CD14-positive monocyte (primary cell): ENCODE data around the gene PRR15. TPM values are rescaled to one million over a fixed set of nuclear protein-coding genes. Genes with fewer than 3 reads are reported as not detected.

Experiments
- DNase-seq, 3 donors: peaks; one replicate each; pipeline ENCODE4 v3.0.0-alpha.2; 2011 to 2022
- H2AFZ ChIP-seq: 2 replicates; pipeline ENCODE4 v1.6.0; 2012; ENCODE audit warnings: mild to moderate bottlenecking, low read depth, low read length, inconsistent platforms; ENCODE audit not compliant: insufficient read depth, poor library complexity, severe bottlenecking
- H3K27ac ChIP-seq, 2 donors: 1 replicate in 1 of 2; 2 replicates in 1 of 2; pipeline ENCODE4 v1.5.1; 2012 to 2013; ENCODE audit warnings: low read length in 2 of 2, control low read depth in 1 of 2, inconsistent platforms in 1 of 2, low read depth in 1 of 2, mild to moderate bottlenecking in 1 of 2
- H3K27me3 ChIP-seq, 2 donors: one replicate each; pipeline versions ENCODE4 v1.6.0 to v1.6.1; 2011 to 2013; ENCODE audit warnings: low read length in 2 of 2; ENCODE audit not compliant: control insufficient read depth in 2 of 2, insufficient read depth in 2 of 2
- H3K36me3 ChIP-seq, 2 donors: replicated peaks in 1 of 2; 1 replicate in 1 of 2; 2 replicates in 1 of 2; pipeline versions ENCODE4 v1.5.1 to v1.6.1; 2012 to 2013; ENCODE audit warnings: low read length in 2 of 2, control low read depth in 1 of 2, inconsistent platforms in 1 of 2, mild to moderate bottlenecking in 1 of 2; ENCODE audit not compliant: insufficient read depth in 2 of 2, control insufficient read depth in 1 of 2
- H3K4me1 ChIP-seq, 2 donors: 1 replicate in 1 of 2; 2 replicates in 1 of 2; pipeline versions ENCODE4 v1.5.1 to v1.6.1; 2012 to 2013; ENCODE audit warnings: low read length in 2 of 2, control low read depth in 1 of 2, inconsistent platforms in 1 of 2, mild to moderate bottlenecking in 1 of 2, moderate library complexity in 1 of 2; ENCODE audit not compliant: insufficient read depth in 2 of 2, control insufficient read depth in 1 of 2
- H3K4me2 ChIP-seq: replicated peaks from 2 replicates; pipeline ENCODE3; 2012; ENCODE audit warnings: low read length, moderate library complexity, mild to moderate bottlenecking; ENCODE audit not compliant: poor library complexity, severe bottlenecking; ENCODE audit errors: extremely low read depth
- H3K4me3 ChIP-seq, 3 experiments: fragments of 200-600 bp in 1 of 3; sonication (generic) in 1 of 3; replicated peaks in 1 of 3; 1 replicate in 2 of 3; 2 replicates in 1 of 3; pipeline ENCODE4 v1.5.1; 2011 to 2013; ENCODE audit warnings: low read length in 3 of 3, mild to moderate bottlenecking in 3 of 3, control low read depth in 2 of 3, low read depth in 2 of 3, inconsistent platforms in 1 of 3, moderate library complexity in 1 of 3
- H3K79me2 ChIP-seq: 2 replicates; pipeline ENCODE4 v1.6.0; 2012; ENCODE audit warnings: mild to moderate bottlenecking, control low read depth, inconsistent platforms, low read length, moderate library complexity; ENCODE audit not compliant: insufficient read depth
- H3K9ac ChIP-seq: 2 replicates; pipeline ENCODE4 v1.6.0; 2017; ENCODE audit warnings: low read length, mild to moderate bottlenecking; ENCODE audit not compliant: insufficient read depth, poor library complexity, severe bottlenecking
- H3K9me3 ChIP-seq, 2 donors: replicated peaks in 1 of 2; 1 replicate in 1 of 2; 2 replicates in 1 of 2; pipeline versions ENCODE4 v1.5.1 to v1.6.1; 2012 to 2013; ENCODE audit warnings: low read length in 2 of 2, control low read depth in 1 of 2; ENCODE audit not compliant: control insufficient read depth in 1 of 2, insufficient read depth in 1 of 2
- H4K20me1 ChIP-seq: 2 replicates; pipeline ENCODE4 v1.6.0; 2012; ENCODE audit warnings: mild to moderate bottlenecking, low read length, control low read depth, moderate library complexity; ENCODE audit not compliant: insufficient read depth
- H3K27ac Mint-ChIP-seq, 7 donors: one replicate each; pipeline ENCODE4 v1.8.0; 2020; ENCODE audit warnings: mild to moderate bottlenecking in 7 of 7, mixed read lengths in 7 of 7, moderate library complexity in 6 of 7, inconsistent platforms in 2 of 7
- H3K27me3 Mint-ChIP-seq, 3 donors: one replicate each; pipeline ENCODE4 v1.8.0; 2021 to 2022; ENCODE audit warnings: low read depth in 3 of 3, mild to moderate bottlenecking in 3 of 3, mixed read lengths in 3 of 3, moderate library complexity in 3 of 3, inconsistent platforms in 1 of 3
- H3K36me3 Mint-ChIP-seq, 2 donors: one replicate each; pipeline ENCODE4 v1.8.0; 2020; ENCODE audit warnings: mixed read lengths in 2 of 2, inconsistent platforms in 1 of 2, mild to moderate bottlenecking in 1 of 2
- H3K4me1 Mint-ChIP-seq: one replicate; pipeline ENCODE4 v1.8.0; 2020; ENCODE audit warnings: mild to moderate bottlenecking, mixed read lengths
- H3K4me3 Mint-ChIP-seq, 2 donors: one replicate each; pipeline ENCODE4 v1.8.0; 2020; ENCODE audit warnings: mild to moderate bottlenecking in 2 of 2, mixed read lengths in 2 of 2, moderate library complexity in 1 of 2
- H3K9me3 Mint-ChIP-seq, 7 donors: one replicate each; pipeline ENCODE4 v1.8.0; 2020 to 2022; ENCODE audit warnings: mixed read lengths in 7 of 7, mild to moderate bottlenecking in 6 of 7, moderate library complexity in 6 of 7, inconsistent platforms in 2 of 7
- WGBS: methylation state at CpG from one replicate; pipeline ENCODE4 v1.1.5; 2013; ENCODE audit warnings: missing lambda C conversion rate; ENCODE audit not compliant: insufficient coverage; 5-methylcytosine and 5-hydroxymethylcytosine counted together
- intact Hi-C, 2 donors: fragments of 100-400 bp; cut with micrococcal nuclease; formaldehyde crosslinking; loops; one replicate each; pipeline versions ENCODE4 v1.15.0 to v1.15.1; 2023
- polyA plus RNA-seq, 3 donors: library from polyadenylated mRNA; depleted of rRNA in 1 of 3; unstranded in 2 of 3; stranded (reverse) in 1 of 3; fragments of 300-500 nt in 2 of 3; fragments of >200 nt in 1 of 3; fragmentation: Illumina TruSeq in 2 of 3; gene quantifications; 1 replicate in 2 of 3; 2 replicates in 1 of 3; pipeline ENCODE4 v1.2.3, GENCODE V29; 2012 to 2021
- TF ChIP-seq, protein P1 (sequence below): fragments of 200-600 bp; IDR thresholded peaks from one replicate; pipeline ENCODE4 v1.8.0; 2022; ENCODE audit warnings: antibody characterized with exemption, mild to moderate bottlenecking

The PRR15 gene
- polyA plus RNA-seq, 3 donors = not detected

DNA sequence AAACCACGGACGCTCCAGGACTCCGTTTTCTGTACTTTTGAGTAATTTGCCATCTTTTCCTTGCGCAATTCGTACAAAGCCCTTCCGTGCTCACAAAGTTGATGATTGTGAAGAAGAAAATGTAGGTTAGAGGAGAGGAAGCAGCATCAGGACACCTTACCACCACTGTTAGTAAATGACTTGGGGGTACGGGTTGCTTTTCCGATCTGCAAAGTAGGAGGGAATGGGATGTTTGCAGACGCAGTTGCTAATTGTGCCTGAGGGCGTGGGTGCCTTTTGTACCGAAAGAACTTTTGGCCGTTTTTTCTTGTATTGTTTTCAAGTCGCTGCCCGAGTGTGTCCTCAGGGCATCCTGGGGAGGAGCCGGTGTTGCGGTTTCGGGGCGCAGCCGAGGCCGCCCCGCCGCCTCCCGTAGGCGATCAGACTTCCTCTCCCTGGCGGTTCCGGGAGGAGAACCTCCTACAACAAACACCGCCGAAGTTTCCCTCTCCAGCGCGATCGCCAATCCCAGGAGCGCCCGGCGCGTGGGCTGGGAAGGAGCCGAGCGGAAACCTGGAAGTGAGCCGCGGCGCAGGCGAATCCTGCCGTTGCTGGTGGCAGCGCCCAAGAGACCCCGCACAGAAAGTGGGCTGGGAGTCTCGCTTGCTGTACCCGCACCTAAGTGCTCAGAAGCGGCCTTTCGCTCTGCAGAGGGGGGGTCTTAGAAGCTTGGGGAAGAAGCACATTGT, 1.0 kb downstream of the PRR15 start:
- Mint-ChIP-seq H3K9me3 (peaks cover 0 to 34% (median 12%) of the 10 kb centered on the region in 7 donors), H3K4me1 (peaks cover 45% of the 10 kb centered on the region), H3K27ac (peak overlapping the region in 3 of 7 donors; percentile 1 to 35 (median 16)), H3K4me3 (peak overlapping the region; percentile 84 to 98), H3K36me3 (peaks cover 7 to 18% of the 10 kb centered on the region in 2 donors), H3K27me3 (peaks cover 80 to 91% (median 82%) of the 10 kb centered on the region in 3 donors)
- Histone ChIP-seq H4K20me1 (no peaks in the 10 kb centered on the region), H3K4me1 (peaks cover 43% of the 10 kb centered on the region in 2 donors), H3K79me2 (no peaks in the 10 kb centered on the region), H3K27me3 (peaks cover 78 to 90% of the 10 kb centered on the region in 2 donors), H3K4me2 (peak overlapping the region; percentile 95), H3K9me3 (peaks cover 0 to 15% of the 10 kb centered on the region in 2 donors), H3K36me3 (no peaks in the 10 kb centered on the region), H3K9ac (peak overlapping the region; percentile 41), H3K4me3 (peak overlapping the region; percentile 27 to 78 (median 44)), H2AFZ (peak overlapping the region; percentile 69), H3K27ac (no peak overlapping the region)
- WGBS = under 1% methylated on average over 36 of the region's 48 CpGs
- TF ChIP-seq, protein P1, sequence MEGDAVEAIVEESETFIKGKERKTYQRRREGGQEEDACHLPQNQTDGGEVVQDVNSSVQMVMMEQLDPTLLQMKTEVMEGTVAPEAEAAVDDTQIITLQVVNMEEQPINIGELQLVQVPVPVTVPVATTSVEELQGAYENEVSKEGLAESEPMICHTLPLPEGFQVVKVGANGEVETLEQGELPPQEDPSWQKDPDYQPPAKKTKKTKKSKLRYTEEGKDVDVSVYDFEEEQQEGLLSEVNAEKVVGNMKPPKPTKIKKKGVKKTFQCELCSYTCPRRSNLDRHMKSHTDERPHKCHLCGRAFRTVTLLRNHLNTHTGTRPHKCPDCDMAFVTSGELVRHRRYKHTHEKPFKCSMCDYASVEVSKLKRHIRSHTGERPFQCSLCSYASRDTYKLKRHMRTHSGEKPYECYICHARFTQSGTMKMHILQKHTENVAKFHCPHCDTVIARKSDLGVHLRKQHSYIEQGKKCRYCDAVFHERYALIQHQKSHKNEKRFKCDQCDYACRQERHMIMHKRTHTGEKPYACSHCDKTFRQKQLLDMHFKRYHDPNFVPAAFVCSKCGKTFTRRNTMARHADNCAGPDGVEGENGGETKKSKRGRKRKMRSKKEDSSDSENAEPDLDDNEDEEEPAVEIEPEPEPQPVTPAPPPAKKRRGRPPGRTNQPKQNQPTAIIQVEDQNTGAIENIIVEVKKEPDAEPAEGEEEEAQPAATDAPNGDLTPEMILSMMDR = no peak
- DNase-seq = peak in 2 of 3 donors; percentile 16 to 26
- intact Hi-C loops = no loop called here

DNA sequence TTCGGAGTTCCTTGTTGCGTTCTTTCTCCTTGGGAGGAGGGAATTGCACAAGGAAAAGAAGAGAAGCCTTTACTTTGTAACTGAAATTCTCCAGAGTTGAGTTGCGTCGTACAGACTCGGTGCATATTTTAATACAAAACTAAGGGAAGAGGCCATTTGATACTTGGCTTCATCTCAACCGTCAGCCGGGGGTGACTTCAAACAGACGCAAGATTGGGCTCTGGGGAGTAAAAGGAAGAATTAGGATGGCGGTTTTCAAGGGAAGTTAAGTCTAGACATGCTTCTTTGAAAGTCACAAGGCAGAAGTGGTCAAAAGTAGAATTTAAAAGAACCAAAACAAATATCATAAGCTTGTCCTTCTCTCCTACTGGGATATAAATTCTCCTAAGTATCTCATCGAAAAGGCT, 1.6 kb downstream of the PRR15 start:
- no peaks in the 10 kb centered on the region for H4K20me1 ChIP-seq
- peaks cover 43% of the 10 kb centered on the region in 2 donors for H3K4me1 ChIP-seq
- peaks cover 7 to 18% of the 10 kb centered on the region in 2 donors for H3K36me3 Mint-ChIP-seq
- peaks cover 45% of the 10 kb centered on the region for H3K4me1 Mint-ChIP-seq
- peak overlapping the region in 1 of 7 donors; percentile 67 for H3K27ac Mint-ChIP-seq
- no peaks in the 10 kb centered on the region for H3K79me2 ChIP-seq
- H3K9me3 ChIP-seq = peaks cover 0 to 15% of the 10 kb centered on the region in 2 donors
- H2AFZ ChIP-seq = peak overlapping the region; percentile 69
- peak overlapping the region; percentile 95 for H3K4me2 ChIP-seq
- DNase-seq = no peak
- H3K9me3 Mint-ChIP-seq = peaks cover 0 to 34% (median 12%) of the 10 kb centered on the region in 7 donors
- 0% methylated on average over 6 of the region's 10 CpGs for WGBS
- H3K4me3 Mint-ChIP-seq = peak overlapping the region; percentile 84 to 98
- H3K27ac ChIP-seq = no peak overlapping the region
- intact Hi-C loops = no loop called here
- TF ChIP-seq, protein P1 = no peak
- H3K27me3 ChIP-seq = peaks cover 77 to 90% of the 10 kb centered on the region in 2 donors
- H3K27me3 Mint-ChIP-seq = peaks cover 79 to 89% (median 82%) of the 10 kb centered on the region in 3 donors
- no peaks in the 10 kb centered on the region for H3K36me3 ChIP-seq
- H3K9ac ChIP-seq = peak overlapping the region; percentile 41
- H3K4me3 ChIP-seq = peak overlapping the region; percentile 27 to 78 (median 44)
